HG02623 (cell line): ENCODE measurements around the gene CHD1.
"Not testable (repeated sequence)": the region's sequence is repeated elsewhere in the genome, so short reads cannot be mapped to it uniquely, and the experiment has no call there.

Experiments used
- ATAC-seq: cut with Tn5 transposase; IDR thresholded peaks from one replicate; pipeline ENCODE4 v1.9.1; 2021; ENCODE audit warnings: moderate library complexity; ENCODE audit not compliant: unreplicated experiment

The CHD1 gene

GRCh38 chr5:98928873-98929709 lies at the start of gene CHD1:
Gene CHD1 (minus strand): TSS chr5:98929007. CDS start chr5:98926386, 2,621 bp downstream.
- ATAC-seq, result peak; percentile 49

DNA sequence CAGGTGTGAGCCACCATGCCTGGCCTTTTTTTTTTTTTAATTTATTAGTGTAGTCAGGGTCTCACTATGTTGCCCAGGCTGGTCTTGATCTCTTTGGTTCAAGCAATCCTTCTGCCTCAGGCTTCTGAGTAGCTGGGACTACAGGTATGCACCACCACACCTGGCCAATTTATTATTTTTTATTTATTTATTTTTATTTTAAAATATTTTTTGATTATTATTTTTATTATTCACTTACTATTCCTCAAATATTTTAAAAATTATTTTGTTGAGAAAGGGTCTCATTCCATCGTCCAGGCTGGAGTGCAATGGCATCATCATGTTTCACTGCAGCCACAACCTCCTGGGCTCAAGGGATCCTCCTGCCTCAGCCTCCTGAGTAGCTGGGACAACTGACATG lies 49.7 kb upstream of the CHD1 start:
- ATAC-seq, result no peak

DNA sequence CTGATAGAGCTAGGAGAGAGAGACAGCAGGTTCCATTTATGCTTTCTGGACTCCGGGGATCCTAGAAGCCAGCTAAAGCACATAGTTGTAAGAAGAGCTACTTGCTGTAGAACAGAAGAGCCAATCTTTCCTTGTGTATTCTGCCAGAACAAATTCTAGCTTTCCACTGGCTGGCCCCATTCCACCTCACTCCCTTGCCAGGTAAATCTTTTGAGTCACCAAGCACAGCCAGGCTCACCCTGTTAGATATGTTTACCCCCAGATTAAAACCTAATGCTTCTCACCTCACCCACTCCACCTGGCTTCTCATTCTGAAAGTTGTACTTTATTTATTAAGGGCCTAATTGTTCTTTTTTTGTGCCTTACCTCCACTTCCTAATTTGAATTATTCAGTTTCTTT lies 48.9 kb upstream of the CHD1 start:
- no peak for ATAC-seq

DNA sequence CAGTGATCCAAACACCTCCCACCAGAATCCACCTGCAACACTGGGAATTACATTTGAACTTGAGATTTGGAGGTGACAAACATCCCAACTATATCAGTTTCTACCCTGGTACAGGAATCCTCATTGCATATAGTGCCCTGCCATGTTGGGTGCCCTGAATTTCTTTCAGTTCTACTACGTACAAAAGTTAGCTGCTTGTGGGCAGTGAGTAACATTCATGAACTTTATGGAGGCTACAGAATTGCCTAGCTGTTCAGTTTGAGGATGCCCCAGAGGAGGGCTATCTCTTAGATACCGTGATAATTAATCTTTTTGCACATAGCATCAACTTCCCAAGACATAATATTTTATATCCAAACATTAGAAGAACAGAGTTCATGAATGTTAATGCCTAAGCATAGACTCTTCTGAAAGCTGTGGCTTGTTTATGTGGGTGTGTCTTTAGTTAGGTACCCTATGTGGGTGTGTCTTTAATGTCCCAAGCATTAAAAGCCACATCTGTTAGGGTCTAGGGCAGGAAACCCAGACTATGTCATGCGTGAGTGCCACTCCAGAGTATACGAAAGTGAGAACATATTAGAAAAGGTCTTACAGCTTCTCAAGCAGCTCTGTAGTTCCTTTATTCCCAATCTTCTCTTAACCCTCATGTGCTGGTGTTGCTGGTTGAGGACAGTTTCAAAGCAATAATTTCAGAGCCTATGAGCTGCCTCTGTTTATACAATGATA lies 47.0 kb upstream of the CHD1 start:
- ATAC-seq, result peak; percentile 87

DNA sequence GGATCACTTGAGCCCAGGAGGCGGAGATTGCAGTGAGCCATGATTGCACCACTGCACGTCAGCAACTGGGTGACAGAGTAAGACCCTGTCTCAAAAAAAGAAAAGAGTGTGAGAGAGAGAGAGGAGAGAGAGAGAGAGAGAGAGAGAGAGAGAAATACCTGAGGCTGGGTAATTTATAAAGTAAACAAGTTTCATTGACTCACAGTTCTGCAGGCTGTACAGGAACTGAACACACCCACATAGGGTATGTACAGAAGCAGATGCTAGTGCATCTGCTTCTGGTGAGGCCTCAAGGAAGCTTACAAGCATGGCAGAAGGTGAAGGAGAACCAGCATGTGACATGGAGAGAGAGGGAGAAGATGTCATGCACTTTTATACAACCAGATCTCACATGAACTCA lies 46.4 kb upstream of the CHD1 start:
- no peak for ATAC-seq

GRCh38 chr5:98969400-98969799 lies 40.6 kb upstream of the CHD1 start:
- ATAC-seq, result no peak

DNA sequence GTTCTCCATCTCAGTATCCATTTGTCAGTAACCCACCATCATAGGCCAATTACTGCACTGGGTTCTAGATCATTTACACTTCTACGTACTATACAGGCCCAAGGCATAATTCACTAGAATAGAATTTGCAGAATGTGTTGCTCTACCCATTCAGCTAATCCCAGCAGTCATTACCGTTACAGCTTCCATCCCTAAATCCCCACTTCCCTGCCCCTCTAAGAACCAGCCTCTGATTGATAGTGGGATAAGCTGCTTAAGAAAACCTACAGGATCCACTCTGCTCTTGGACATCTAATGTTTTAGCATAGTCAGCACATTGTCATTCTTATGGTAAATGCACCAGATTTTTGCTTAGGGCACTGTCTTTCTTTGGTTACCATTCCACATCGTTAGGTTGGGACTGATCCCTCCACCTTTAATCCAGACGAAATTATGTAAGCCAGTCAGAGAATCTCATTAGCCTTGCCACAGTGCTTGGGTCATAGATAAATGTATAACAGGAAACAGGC lies 39.3 kb upstream of the CHD1 start:
- ATAC-seq, result no peak

GRCh38 chr5:98965226-98965625 lies 36.4 kb upstream of the CHD1 start:
- no peak for ATAC-seq

GRCh38 chr5:98964621-98965020 lies 35.8 kb upstream of the CHD1 start:
- no peak for ATAC-seq

GRCh38 chr5:98963019-98963418 lies 34.2 kb upstream of the CHD1 start:
- ATAC-seq, result no peak

- ATAC-seq, result no peak
These were observed 33.8 kb upstream of the CHD1 start for GRCh38 chr5:98962587-98962986.

- no peak for ATAC-seq
These were observed 33.0 kb upstream of the CHD1 start for GRCh38 chr5:98961665-98962344.

DNA sequence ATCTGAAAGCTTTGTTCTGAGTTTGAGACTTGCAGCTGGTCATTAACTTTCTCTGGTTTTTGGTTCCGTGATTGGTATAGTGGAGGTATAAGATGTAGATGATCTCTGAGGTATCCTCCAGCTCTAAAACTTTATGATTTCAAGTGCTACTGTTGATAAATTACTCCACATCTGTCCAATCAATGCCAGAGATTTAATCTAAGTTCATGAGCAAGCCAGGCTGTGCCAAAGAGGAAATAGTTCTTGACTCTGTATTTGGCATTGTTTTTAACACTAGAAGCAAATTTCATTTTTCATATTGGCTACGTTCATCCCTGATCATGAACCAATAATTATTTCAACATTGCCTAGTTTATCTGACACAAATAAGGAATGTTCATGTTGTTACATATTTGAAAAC lies 28.5 kb upstream of the CHD1 start:
- ATAC-seq, result no peak

DNA sequence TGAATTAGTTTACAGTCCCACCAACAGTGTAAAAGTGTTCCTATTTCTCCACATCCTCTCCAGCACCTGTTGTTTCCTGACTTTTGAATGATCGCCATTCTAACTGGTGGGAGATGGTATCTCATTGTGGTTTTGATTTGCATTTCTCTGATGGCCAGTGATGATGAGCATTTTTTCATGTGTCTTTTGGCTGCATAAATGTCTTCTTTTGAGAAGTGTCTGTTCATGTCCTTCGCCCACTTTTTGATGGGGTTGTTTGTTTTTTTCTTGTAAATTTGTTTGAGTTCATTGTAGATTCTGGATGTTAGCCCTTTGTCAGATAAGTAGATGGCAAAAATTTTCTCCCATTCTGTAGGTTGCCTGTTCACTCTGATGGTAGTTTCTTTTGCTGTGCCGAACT lies 27.1 kb upstream of the CHD1 start:
- not testable (repeated sequence) for ATAC-seq

DNA sequence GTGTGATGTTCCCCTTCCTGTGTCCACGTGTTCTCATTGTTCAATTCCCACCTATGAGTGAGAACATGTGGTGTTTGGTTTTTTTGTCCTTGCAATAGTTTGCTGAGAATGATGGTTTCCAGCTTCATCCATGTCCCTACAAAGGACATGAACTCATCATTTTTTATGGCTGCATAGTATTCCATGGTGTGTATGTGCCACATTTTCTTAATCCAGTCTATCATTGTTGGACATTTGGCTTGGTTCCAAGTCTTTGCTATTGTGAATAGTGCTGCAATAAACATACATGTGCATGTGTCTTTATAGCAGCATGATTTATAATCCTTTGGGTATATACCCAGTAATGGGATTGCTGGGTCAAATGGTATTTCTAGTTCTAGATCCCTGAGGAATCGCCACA lies 26.7 kb upstream of the CHD1 start:
- ATAC-seq, result not testable (repeated sequence)

DNA sequence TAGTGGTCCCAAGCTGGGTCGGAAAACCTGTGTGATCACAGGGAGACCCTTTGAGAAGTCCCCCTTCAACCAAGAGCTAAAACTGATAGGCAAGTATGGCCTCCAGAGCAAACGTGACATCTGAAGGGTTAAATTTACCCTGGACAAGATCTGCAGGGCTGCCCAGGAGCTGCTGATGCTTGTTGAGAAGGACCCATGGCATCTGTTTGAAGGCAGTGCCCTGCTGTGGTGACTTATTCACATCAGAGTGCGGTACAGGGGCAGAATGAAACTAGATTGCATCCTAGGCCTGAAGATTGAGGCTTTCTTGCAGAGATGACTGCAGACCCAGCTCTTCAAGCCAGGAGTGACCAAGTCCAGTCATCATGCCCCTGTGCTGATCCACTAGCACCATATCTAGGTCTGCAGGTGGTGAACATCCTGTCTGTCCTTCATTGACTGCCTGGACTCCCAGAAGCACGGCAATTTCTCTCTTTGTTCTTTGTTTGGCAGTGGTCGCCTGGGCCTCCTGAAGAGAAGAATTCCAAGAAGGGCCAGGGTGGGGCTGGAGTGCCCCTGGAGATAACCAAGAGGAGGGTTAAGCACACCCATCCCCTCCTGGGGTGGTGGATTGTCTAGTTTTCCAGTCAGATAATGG lies 25.7 kb upstream of the CHD1 start:
- ATAC-seq, result no peak

- ATAC-seq, result no peak
These were observed 14.0 kb upstream of the CHD1 start for GRCh38 chr5:98942847-98943246.

- no peak for ATAC-seq
These were observed 12.5 kb upstream of the CHD1 start for GRCh38 chr5:98941131-98941883.

GRCh38 chr5:98940581-98940980 lies 11.8 kb upstream of the CHD1 start:
- no peak for ATAC-seq

- ATAC-seq, result no peak
These were observed 9.7 kb upstream of the CHD1 start for GRCh38 chr5:98938464-98938863.
